Endothelial cell of umbilical vein (primary cell): ENCODE results near the gene CLDND1. TPM values are rescaled to one million over a fixed set of nuclear protein-coding genes. Genes with fewer than 3 reads are reported as not detected.

ENCODE experiments used
- BruUV-seq: library from RNA; stranded (reverse); fragments of 400-500 nt; replicated peaks from 2 replicates; lab custom pipeline; 2021; lab: Mats Ljungman, UMichigan
- CTCF ChIA-PET: fragments of 300-600, 350-600 bp; sonication (Branson Sonifier 250); formaldehyde crosslinking; loops from one replicate; lab custom pipeline; 2021; ENCODE audit warnings: antibody characterized with exemption, inconsistent platforms; lab: Charles Lee
- POLR2A ChIA-PET: fragments of 300-600, 350-600 bp; sonication (Branson Sonifier 250); formaldehyde crosslinking; loops from one replicate; lab custom pipeline; 2021; ENCODE audit warnings: antibody characterized with exemption, inconsistent platforms; lab: Charles Lee
- DNase-seq: peaks from one replicate; pipeline ENCODE4 v3.0.0-alpha.2; 2011; ENCODE audit warnings: low read depth, low spot score
- FAIRE-seq: peaks from 2 replicates; lab custom pipeline; 2011; peaks lifted over from hg19 to GRCh38; lab: Jason Lieb, UNC
- H2AFZ ChIP-seq: 2 replicates; pipeline ENCODE4 v1.6.0; 2012; ENCODE audit warnings: low read depth, low read length, control low read depth, inconsistent platforms
- H3K27ac ChIP-seq: 2 replicates; pipeline ENCODE4 v1.5.1; 2011; ENCODE audit warnings: low read depth, mild to moderate bottlenecking, control low read depth, low read length, moderate library complexity; ENCODE audit not compliant: insufficient read depth
- H3K27me3 ChIP-seq, 2 experiments: 2 replicates each; pipeline versions ENCODE4 v1.6.0 to v1.6.1; 2011; ENCODE audit warnings: low read length in 2 of 2, mixed read lengths in 1 of 2; ENCODE audit not compliant: control insufficient read depth in 2 of 2, insufficient read depth in 2 of 2
- H3K36me3 ChIP-seq, 2 experiments: 2 replicates in 1 of 2; 3 replicates in 1 of 2; pipeline ENCODE4 v1.5.1; 2011; ENCODE audit warnings: low read length in 2 of 2, mild to moderate bottlenecking in 1 of 2, moderate library complexity in 1 of 2; ENCODE audit not compliant: control insufficient read depth in 2 of 2, insufficient read depth in 2 of 2; ENCODE audit errors: extremely low read depth in 1 of 2
- H3K4me1 ChIP-seq: 3 replicates; pipeline ENCODE4 v1.5.1; 2011; ENCODE audit warnings: mild to moderate bottlenecking, low read length; ENCODE audit not compliant: control insufficient read depth, insufficient read depth; ENCODE audit errors: extremely low read depth
- H3K4me2 ChIP-seq: 2 replicates; pipeline ENCODE4 v1.6.1; 2011; ENCODE audit warnings: low read length, control low read depth, mixed read lengths; ENCODE audit not compliant: insufficient read depth
- H3K4me3 ChIP-seq, 3 experiments: fragments of 200-600 bp in 1 of 3; sonication (generic), shearing (Covaris generic) in 1 of 3; replicated peaks in 1 of 3; 2 replicates each; pipeline ENCODE4 v1.5.1; 2011 to 2016; ENCODE audit warnings: control low read depth in 3 of 3, low read length in 3 of 3, mild to moderate bottlenecking in 2 of 3, inconsistent platforms in 1 of 3, low read depth in 1 of 3, moderate library complexity in 1 of 3; ENCODE audit not compliant: insufficient read depth in 1 of 3
- H3K79me2 ChIP-seq: 2 replicates; pipeline ENCODE4 v1.6.0; 2012; ENCODE audit warnings: low read length, inconsistent platforms; ENCODE audit not compliant: control insufficient read depth, insufficient read depth
- H3K9ac ChIP-seq: replicated peaks from 2 replicates; pipeline ENCODE3; 2011; ENCODE audit warnings: low read length, control low read depth; ENCODE audit not compliant: insufficient read depth; ENCODE audit errors: extremely low read depth
- H3K9me1 ChIP-seq: replicated peaks from 3 replicates; pipeline ENCODE4 v1.6.0; 2011; ENCODE audit warnings: mild to moderate bottlenecking, low read length; ENCODE audit not compliant: control insufficient read depth, insufficient read depth; ENCODE audit errors: extremely low read depth
- H3K9me3 ChIP-seq: replicated peaks from 2 replicates; pipeline ENCODE4 v1.5.1; 2012; ENCODE audit warnings: low read length, inconsistent platforms; ENCODE audit not compliant: control insufficient read depth, insufficient read depth
- H4K20me1 ChIP-seq: replicated peaks from 2 replicates; pipeline ENCODE3; 2011; ENCODE audit warnings: mild to moderate bottlenecking, low read length; ENCODE audit not compliant: control insufficient read depth, insufficient read depth; ENCODE audit errors: extremely low read depth
- CTCF ChIP-seq, 2 donors: IDR thresholded peaks; 1 replicate in 1 of 2; 2 replicates in 1 of 2; pipeline ENCODE4 v1.5.1; 2011; ENCODE audit warnings: low read length in 2 of 2, mild to moderate bottlenecking in 2 of 2, moderate library complexity in 2 of 2, control low read depth in 1 of 2, inconsistent platforms in 1 of 2, low read depth in 1 of 2; ENCODE audit not compliant: insufficient read depth in 1 of 2; ENCODE audit errors: extremely low read depth in 1 of 2
- EZH2 ChIP-seq: IDR thresholded peaks from 2 replicates; pipeline ENCODE4 v1.6.1; 2012; ENCODE audit warnings: borderline replicate concordance, low read depth, mild to moderate bottlenecking, moderate library complexity, low read length, inconsistent platforms; ENCODE audit not compliant: severe bottlenecking
- FOS ChIP-seq: IDR thresholded peaks from 2 replicates; pipeline ENCODE4 v1.6.1; 2011; ENCODE audit warnings: mild to moderate bottlenecking, low read length, moderate library complexity, borderline replicate concordance; ENCODE audit not compliant: insufficient read depth
- GATA2 ChIP-seq: IDR thresholded peaks from 2 replicates; pipeline ENCODE4 v1.7.0; 2011; ENCODE audit warnings: low read depth, mild to moderate bottlenecking, moderate library complexity, mixed read lengths, low read length; ENCODE audit not compliant: insufficient read length, insufficient read depth
- JUN ChIP-seq: IDR thresholded peaks from 2 replicates; pipeline ENCODE4 v1.6.1; 2011; ENCODE audit warnings: borderline replicate concordance, low read depth; ENCODE audit not compliant: insufficient read length, insufficient read depth
- POLR2A ChIP-seq: IDR thresholded peaks from 2 replicates; pipeline ENCODE4 v1.6.1; 2012; ENCODE audit warnings: low read depth, mild to moderate bottlenecking, control low read depth, low read length
- POLR2AphosphoS5 ChIP-seq: IDR thresholded peaks from 2 replicates; pipeline ENCODE4 v1.6.1; 2012; ENCODE audit warnings: low read depth, mild to moderate bottlenecking, control low read depth, low read length, moderate library complexity; ENCODE audit not compliant: insufficient read depth
- dilution Hi-C: fragments of 300-500 bp; cut with MboI; formaldehyde crosslinking; loops from one replicate; pipeline ENCODE4 v1.15.0; 2019; ENCODE audit warnings: low sequenced_read_pairs; ENCODE audit not compliant: extremely low pct_ligation_motif_present
- intact Hi-C: fragments of 100-400 bp; cut with micrococcal nuclease; formaldehyde crosslinking; loops from one replicate; pipeline ENCODE4 v1.10.0; 2022
- polyA plus RNA-seq, 4 experiments: library from polyadenylated mRNA; depleted of rRNA in 3 of 4; stranded (reverse) in 3 of 4; unstranded in 1 of 4; fragments of >200 nt; gene quantifications; 2 replicates each; pipeline versions ENCODE4 v1.2.1 to v1.2.3, GENCODE V29; 2011 to 2012; ENCODE audit warnings: missing spikeins in 1 of 4
- total RNA-seq: library from RNA; stranded (reverse); gene quantifications from 2 replicates; pipeline ENCODE4 v1.2.3, GENCODE V29; 2021

The CLDND1 gene
- total and polyA plus RNA-seq, 2 donors (not counting 3 experiments of a cell fraction or from before 2014, with no cell fraction given) = 101 to 214 TPM

GRCh38 chr3:98497381-98497780 lies 25.3 kb downstream of the CLDND1 start, which contains the start of gene OR5K2:
OR5K2 (plus strand) TSS chr3:98497681; CDS start chr3:98497681, 0 bp downstream.
- no peaks in the 10 kb centered on the region for H4K20me1 ChIP-seq
- H3K79me2 ChIP-seq = no peaks in the 10 kb centered on the region
- H3K4me3 ChIP-seq = no peak within 1 kb of the TSS
- dilution Hi-C loops = no loop called here
- H3K9me1 ChIP-seq = no peaks in the 10 kb centered on the region
- no peaks in the 10 kb centered on the region for H3K4me1 ChIP-seq
- no peaks in the 10 kb centered on the region for H3K36me3 ChIP-seq
- no peak within 1 kb of the TSS for H3K4me2 ChIP-seq
- H3K9ac ChIP-seq = no peak within 1 kb of the TSS
- ChIA-PET POLR2A (no interaction called here), CTCF (no interaction called here)
- H3K27ac ChIP-seq = no peak within 1 kb of the TSS
- TF ChIP-seq EZH2 = no peak
- TF ChIP-seq GATA2 = no peak
- TF ChIP-seq JUN = no peak
- peaks cover 4 to 19% of the 10 kb centered on the region in 2 experiments for H3K27me3 ChIP-seq
- no TSS peak for BruUV-seq
- intact Hi-C loops = no loop called here
- FAIRE-seq = no peak
- no peak for DNase-seq
- no peak within 1 kb of the TSS for H2AFZ ChIP-seq
- no peaks in the 10 kb centered on the region for H3K9me3 ChIP-seq

GRCh38 chr3:98483626-98484025 lies 39.1 kb downstream of the CLDND1 start:
- Histone ChIP-seq H3K36me3 (no peaks in the 10 kb centered on the region), H3K4me2 (no peak overlapping the region), H3K27ac (no peak overlapping the region), H2AFZ (no peak overlapping the region), H3K4me3 (no peak overlapping the region), H3K79me2 (no peaks in the 10 kb centered on the region), H3K9me1 (no peaks in the 10 kb centered on the region), H4K20me1 (no peaks in the 10 kb centered on the region), H3K9ac (no peak overlapping the region), H3K4me1 (no peaks in the 10 kb centered on the region), H3K27me3 (no peaks in the 10 kb centered on the region), H3K9me3 (no peaks in the 10 kb centered on the region)
- CTCF ChIA-PET = no interaction called here
- POLR2A ChIA-PET = no interaction called here
- dilution Hi-C loops = no loop called here
- TF ChIP-seq FOS (no peak), JUN (no peak), GATA2 (no peak), POLR2AphosphoS5 (no peak), POLR2A (no peak), CTCF (IDR thresholded peaks at IDR 0.05; ENCODE audit: extremely low read depth in 1 of 2, insufficient read depth in 1 of 2, low read depth in 1 of 2, low read length in 2 of 2) (no peak)
- BruUV-seq = no TSS peak
- DNase-seq (no peak), FAIRE-seq (no peak)
- intact Hi-C loops = no loop called here
